Thyroid gland (tissue), 4 donors: Measurements from ENCODE around the gene WDPCP. TPM values are rescaled to one million over a fixed set of nuclear protein-coding genes. Genes with fewer than 3 reads are reported as not detected.
"Not testable (repeated sequence)": the region's sequence is repeated elsewhere in the genome, so short reads cannot be mapped to it uniquely, and the experiment has no call there.

Experiments used
- DNase-seq, 2 donors: peaks; one replicate each; pipeline ENCODE4 v3.0.0-alpha.2; 2019
- H3K27ac ChIP-seq, 3 donors: fragments of 200-600 bp; sonication (generic); 1 replicate in 2 of 3; 2 replicates in 1 of 3; pipeline ENCODE4 v1.5.1; 2016 to 2019; ENCODE audit warnings: mild to moderate bottlenecking in 1 of 3, moderate library complexity in 1 of 3
- H3K27me3 ChIP-seq: fragments of 200-600 bp; sonication (generic); one replicate; pipeline ENCODE4 v1.5.1; 2019
- H3K36me3 ChIP-seq, 2 donors: fragments of 200-600 bp; sonication (generic); one replicate each; pipeline ENCODE4 v1.5.1; 2016 to 2019
- H3K4me1 ChIP-seq, 2 donors: fragments of 200-600 bp; sonication (generic); one replicate each; pipeline ENCODE4 v1.5.1; 2017 to 2019
- H3K4me3 ChIP-seq, 3 donors: fragments of 200-600 bp; sonication (generic); replicated peaks in 1 of 3; 1 replicate in 2 of 3; 2 replicates in 1 of 3; pipeline ENCODE4 v1.5.1; 2016; ENCODE audit warnings: mild to moderate bottlenecking in 1 of 3
- H3K9me3 ChIP-seq: fragments of 200-600 bp; sonication (generic); one replicate; pipeline ENCODE4 v1.5.1; 2017
- CTCF ChIP-seq, 6 experiments: fragments of 200-600 bp in 3 of 6; fragments of 450-650 bp in 3 of 6; sonication (generic) in 3 of 6; IDR thresholded peaks; one replicate each; pipeline ENCODE4 v1.5.1; 2016 to 2019; ENCODE audit warnings: antibody characterized with exemption in 6 of 6, mild to moderate bottlenecking in 2 of 6, inconsistent platforms in 1 of 6, moderate library complexity in 1 of 6
- POLR2A ChIP-seq, 2 donors: fragments of 450-650 bp; IDR thresholded peaks; one replicate each; pipeline ENCODE4 v1.6.1; 2017; ENCODE audit warnings: antibody characterized with exemption in 2 of 2, mild to moderate bottlenecking in 2 of 2, moderate library complexity in 1 of 2
- WGBS, 2 donors: methylation state at CpG; one replicate each; pipeline ENCODE4 v1.1.5; 2017; 5-methylcytosine and 5-hydroxymethylcytosine counted together
- intact Hi-C: fragments of 100-400 bp; cut with DNase I; formaldehyde crosslinking; loops from one replicate; pipeline ENCODE4 v1.15.1; 2023
- total RNA-seq, 4 donors: library from RNA; depleted of rRNA; stranded (reverse); fragments of >200 nt; gene quantifications; one replicate each; pipeline ENCODE4 v1.2.3, GENCODE V29; 2016

WDPCP gene
- total RNA-seq, 4 donors from 2014 or later: 18.3 to 33.1 (median 22.0) TPM

GRCh38 chr2:63572001-63572400 lies 16.3 kb downstream of the WDPCP start:
- H3K4me1 ChIP-seq: no peaks in the 10 kb centered on the region
- no peaks in the 10 kb centered on the region for H3K36me3 ChIP-seq
- intact Hi-C loops: no loop called here
- DNase-seq: no peak
- no peak overlapping the region for H3K4me3 ChIP-seq
- no peaks in the 10 kb centered on the region for H3K27me3 ChIP-seq
- WGBS, 2 donors: 88 to 95% methylated on average over 2 of the region's 2 CpGs
- H3K9me3 ChIP-seq: no peaks in the 10 kb centered on the region
- no peak for TF ChIP-seq CTCF (IDR thresholded peaks at IDR 0.05)
- TF ChIP-seq POLR2A (IDR thresholded peaks at IDR 0.05): no peak
- H3K27ac ChIP-seq: no peak overlapping the region

- no peaks in the 10 kb centered on the region for H3K27me3 ChIP-seq
- no peak for DNase-seq
- no peaks in the 10 kb centered on the region for H3K36me3 ChIP-seq
- no peaks in the 10 kb centered on the region for H3K9me3 ChIP-seq
- no peak overlapping the region for H3K4me3 ChIP-seq
- H3K27ac ChIP-seq: no peak overlapping the region
- no peaks in the 10 kb centered on the region for H3K4me1 ChIP-seq
- intact Hi-C loops: no loop called here
- TF ChIP-seq CTCF (IDR thresholded peaks at IDR 0.05): no peak
- TF ChIP-seq POLR2A (IDR thresholded peaks at IDR 0.05): no peak
- WGBS, 2 donors: 68 to 70% methylated on average over 2 of the region's 2 CpGs
Measured at GRCh38 chr2:63571291-63571690, 17.0 kb downstream of the WDPCP start.

- DNase-seq: no peak
- Histone ChIP-seq H3K9me3 (no peaks in the 10 kb centered on the region), H3K27ac (no peak overlapping the region), H3K27me3 (no peaks in the 10 kb centered on the region), H3K4me1 (no peaks in the 10 kb centered on the region), H3K4me3 (no peak overlapping the region), H3K36me3 (no peaks in the 10 kb centered on the region)
- intact Hi-C loops: no loop called here
- TF ChIP-seq CTCF (IDR thresholded peaks at IDR 0.05) (no peak), POLR2A (IDR thresholded peaks at IDR 0.05) (no peak)
Measured at GRCh38 chr2:63569740-63570139, 18.5 kb downstream of the WDPCP start.

GRCh38 chr2:63562751-63563150 lies 25.5 kb downstream of the WDPCP start:
- intact Hi-C loops: no loop called here
- TF ChIP-seq CTCF (IDR thresholded peaks at IDR 0.05) (no peak), POLR2A (IDR thresholded peaks at IDR 0.05) (no peak)
- H3K27me3 ChIP-seq: no peaks in the 10 kb centered on the region
- no peak overlapping the region for H3K27ac ChIP-seq
- no peaks in the 10 kb centered on the region for H3K4me1 ChIP-seq
- no peak for DNase-seq
- no peaks in the 10 kb centered on the region for H3K36me3 ChIP-seq
- H3K4me3 ChIP-seq: no peak overlapping the region
- no peaks in the 10 kb centered on the region for H3K9me3 ChIP-seq

- H3K36me3 ChIP-seq, H3K27ac ChIP-seq, H3K4me1 ChIP-seq, intact Hi-C loops, H3K9me3 ChIP-seq, H3K27me3 ChIP-seq, DNase-seq, H3K4me3 ChIP-seq: not testable (repeated sequence)
- WGBS, 2 donors: 80 to 96% methylated on average over 3 of the region's 3 CpGs
Measured at GRCh38 chr2:63558922-63559321, 29.4 kb downstream of the WDPCP start.

- intact Hi-C loops, H3K4me1 ChIP-seq, DNase-seq, H3K36me3 ChIP-seq, H3K4me3 ChIP-seq, H3K27ac ChIP-seq, H3K9me3 ChIP-seq, H3K27me3 ChIP-seq: not testable (repeated sequence)
Measured at GRCh38 chr2:63557819-63558218, 30.5 kb downstream of the WDPCP start.
